OCI-LY1 (cell line): Measurements from ENCODE around the gene FH.

Source experiments
- CTCF ChIP-seq: fragments of 200-600 bp; sonication (generic), shearing (Covaris generic); IDR thresholded peaks from 2 replicates; pipeline ENCODE4 v1.5.1; 2017; ENCODE audit warnings: mild to moderate bottlenecking, antibody characterized with exemption, low read length, moderate library complexity, mixed read lengths
- EZH2 ChIP-seq: fragments of 200-600 bp; sonication (generic), shearing (Covaris generic); IDR thresholded peaks from 2 replicates; pipeline ENCODE4 v1.8.0; 2017; ENCODE audit warnings: borderline replicate concordance, mixed run types, mild to moderate bottlenecking, antibody characterized with exemption, low read length, moderate library complexity, mixed read lengths

GRCh38 chr1:241536969-241537368 is 17.4 kb upstream of the FH start:
- no peak for TF ChIP-seq CTCF
- TF ChIP-seq EZH2, result no peak
